PC-9 (cell line): ENCODE measurements around the gene KRTAP9-9. TPM values are rescaled to one million over a fixed set of nuclear protein-coding genes. Genes with fewer than 3 reads are reported as not detected.
"Not testable (repeated sequence)": the region's sequence is repeated elsewhere in the genome, so short reads cannot be mapped to it uniquely, and the experiment has no call there.

Experiments
- BruUV-seq: library from RNA; stranded (reverse); fragments of 400-500 nt; replicated peaks from 2 replicates; lab custom pipeline; 2021; lab: Mats Ljungman, UMichigan
- CTCF ChIA-PET: fragments of 300-600 bp; sonication (Branson Sonifier 250); formaldehyde crosslinking; loops from one replicate; lab custom pipeline; 2022; ENCODE audit warnings: antibody characterized with exemption; lab: Charles Lee
- POLR2A ChIA-PET: fragments of 300-600 bp; sonication (Branson Sonifier 250); formaldehyde crosslinking; loops from one replicate; lab custom pipeline; 2022; ENCODE audit warnings: antibody characterized with exemption; ENCODE audit not compliant: unreplicated experiment; lab: Charles Lee
- DNase-seq, 2 experiments: peaks; one replicate each; pipeline versions ENCODE4 v3.0.0 to v3.0.0-alpha.2; 2015 to 2022; ENCODE audit warnings: mixed read lengths in 1 of 2
- H2AFZ ChIP-seq: fragments of 200-600 bp; sonication (generic); 2 replicates; pipeline ENCODE4 v1.8.1; 2017; ENCODE audit warnings: antibody characterized with exemption
- H3F3A ChIP-seq: fragments of 200-600 bp; sonication (generic); 2 replicates; pipeline ENCODE4 v1.8.1; 2017; ENCODE audit warnings: antibody characterized with exemption, mild to moderate bottlenecking, low read depth; ENCODE audit not compliant: insufficient read depth
- H3K27ac ChIP-seq: fragments of 200-600 bp; sonication (generic); 2 replicates; pipeline ENCODE4 v1.6.1; 2016; ENCODE audit warnings: mixed run types
- H3K27me3 ChIP-seq: fragments of 200-600 bp; sonication (generic); 2 replicates; pipeline ENCODE4 v1.6.1; 2016; ENCODE audit warnings: low read depth, mixed run types; ENCODE audit not compliant: insufficient read depth
- H3K36me3 ChIP-seq: fragments of 200-600 bp; sonication (generic); 2 replicates; pipeline ENCODE4 v1.6.1; 2016; ENCODE audit warnings: low read depth, mixed run types
- H3K4me1 ChIP-seq: fragments of 200-600 bp; sonication (generic); replicated peaks from 2 replicates; pipeline ENCODE4 v1.6.1; 2016; ENCODE audit warnings: mixed run types; ENCODE audit not compliant: insufficient read depth
- H3K4me2 ChIP-seq: fragments of 200-600 bp; sonication (generic); 2 replicates; pipeline ENCODE4 v1.6.1; 2017; ENCODE audit warnings: mixed run types
- H3K4me3 ChIP-seq: fragments of 200-600 bp; sonication (generic); 2 replicates; pipeline ENCODE4 v1.6.1; 2016; ENCODE audit warnings: mixed run types
- H3K79me2 ChIP-seq: fragments of 200-600 bp; sonication (generic); 2 replicates; pipeline ENCODE4 v1.6.1; 2017; ENCODE audit warnings: low read depth, mixed run types
- H3K9me2 ChIP-seq: fragments of 200-600 bp; sonication (generic); 2 replicates; pipeline ENCODE4 v1.8.1; 2017; ENCODE audit warnings: mild to moderate bottlenecking; ENCODE audit not compliant: insufficient read depth
- H3K9me3 ChIP-seq: fragments of 200-600 bp; sonication (generic); 2 replicates; pipeline ENCODE4 v1.8.1; 2016; ENCODE audit warnings: low read depth; ENCODE audit not compliant: insufficient read depth
- H4K20me1 ChIP-seq: fragments of 200-600 bp; sonication (generic); 2 replicates; pipeline ENCODE4 v1.8.1; 2017; ENCODE audit not compliant: insufficient read depth
- EZH2 ChIP-seq: fragments of 200-600 bp; sonication (generic); IDR thresholded peaks from 2 replicates; pipeline ENCODE4 v1.8.0; 2017; ENCODE audit warnings: antibody characterized with exemption, low read depth
- intact Hi-C: fragments of 100-400 bp; cut with micrococcal nuclease; formaldehyde crosslinking; loops from one replicate; pipeline ENCODE4 v1.10.0; 2022; ENCODE audit not compliant: unreplicated experiment
- total RNA-seq: library from RNA; stranded (reverse); gene quantifications from 2 replicates; pipeline ENCODE4 v1.2.3, GENCODE V29; 2021
- TF ChIP-seq, protein P1 (sequence below): fragments of 200-600 bp; sonication (generic); conservative IDR thresholded peaks from 2 replicates; pipeline ENCODE4 v1.6.1; 2017; ENCODE audit warnings: mixed run types, antibody characterized with exemption, mild to moderate bottlenecking, moderate library complexity

KRTAP9-9 gene
- total RNA-seq, 1 experiment from 2014 or later = not detected

GRCh38 chr17:41215681-41216080 is 39.5 kb upstream of the KRTAP9-9 start:
- Histone ChIP-seq H2AFZ (no peak overlapping the region), H3K4me2 (no peak overlapping the region), H3K4me1 (peaks cover 33% of the 10 kb centered on the region), H3K27ac (no peak overlapping the region), H3K79me2 (no peaks in the 10 kb centered on the region), H3K36me3 (no peaks in the 10 kb centered on the region), H3K27me3 (no peaks in the 10 kb centered on the region), H3K4me3 (no peak overlapping the region), H4K20me1 (no peaks in the 10 kb centered on the region), H3K9me3 (peaks cover 3% of the 10 kb centered on the region; the same call in 1 of the 2 replicates), H3F3A (peaks cover 27% of the 10 kb centered on the region), H3K9me2 (no peaks in the 10 kb centered on the region)
- intact Hi-C loops = no loop called here
- BruUV-seq = no TSS peak
- ChIA-PET POLR2A (no interaction called here), CTCF (no interaction called here)
- TF ChIP-seq, protein P1, sequence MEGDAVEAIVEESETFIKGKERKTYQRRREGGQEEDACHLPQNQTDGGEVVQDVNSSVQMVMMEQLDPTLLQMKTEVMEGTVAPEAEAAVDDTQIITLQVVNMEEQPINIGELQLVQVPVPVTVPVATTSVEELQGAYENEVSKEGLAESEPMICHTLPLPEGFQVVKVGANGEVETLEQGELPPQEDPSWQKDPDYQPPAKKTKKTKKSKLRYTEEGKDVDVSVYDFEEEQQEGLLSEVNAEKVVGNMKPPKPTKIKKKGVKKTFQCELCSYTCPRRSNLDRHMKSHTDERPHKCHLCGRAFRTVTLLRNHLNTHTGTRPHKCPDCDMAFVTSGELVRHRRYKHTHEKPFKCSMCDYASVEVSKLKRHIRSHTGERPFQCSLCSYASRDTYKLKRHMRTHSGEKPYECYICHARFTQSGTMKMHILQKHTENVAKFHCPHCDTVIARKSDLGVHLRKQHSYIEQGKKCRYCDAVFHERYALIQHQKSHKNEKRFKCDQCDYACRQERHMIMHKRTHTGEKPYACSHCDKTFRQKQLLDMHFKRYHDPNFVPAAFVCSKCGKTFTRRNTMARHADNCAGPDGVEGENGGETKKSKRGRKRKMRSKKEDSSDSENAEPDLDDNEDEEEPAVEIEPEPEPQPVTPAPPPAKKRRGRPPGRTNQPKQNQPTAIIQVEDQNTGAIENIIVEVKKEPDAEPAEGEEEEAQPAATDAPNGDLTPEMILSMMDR = no peak
- TF ChIP-seq EZH2 = no peak
- no peak for DNase-seq

DNA sequence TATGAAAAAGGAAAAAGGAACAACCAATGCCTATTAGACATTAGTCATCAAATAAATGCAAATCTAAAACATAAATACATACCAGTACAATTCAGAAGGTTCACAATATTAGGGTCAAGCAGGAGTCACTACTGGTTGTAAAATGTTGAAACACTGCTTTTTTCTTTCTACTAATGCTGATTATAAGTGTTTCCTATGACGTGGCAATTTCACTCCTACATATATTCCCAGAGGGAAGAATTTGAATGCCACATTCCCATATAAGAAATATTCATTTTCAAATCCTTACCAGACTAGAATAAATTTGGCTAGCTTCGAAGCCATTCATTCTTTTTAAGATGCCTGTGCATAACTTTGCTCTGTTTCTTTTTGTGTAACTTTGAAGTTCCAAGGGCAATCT is 31.4 kb upstream of the KRTAP9-9 start:
- Histone ChIP-seq H3F3A (no peaks in the 10 kb centered on the region), H3K27me3 (no peaks in the 10 kb centered on the region), H3K4me3 (no peak overlapping the region), H3K79me2 (no peaks in the 10 kb centered on the region), H4K20me1 (no peaks in the 10 kb centered on the region), H3K9me2 (no peaks in the 10 kb centered on the region; the same call in 1 of the 2 replicates), H3K4me2 (no peak overlapping the region), H3K36me3 (no peaks in the 10 kb centered on the region), H3K27ac (no peak overlapping the region), H3K9me3 (no peaks in the 10 kb centered on the region), H2AFZ (no peak overlapping the region), H3K4me1 (no peaks in the 10 kb centered on the region)
- no peak for DNase-seq
- ChIA-PET POLR2A (no interaction called here), CTCF (interaction anchor here (0.6 kb wide), 1 partner anchor 124 kb away, joined by 4 read pairs; no protein-coding TSS in a partner anchor)
- TF ChIP-seq EZH2 = no peak
- TF ChIP-seq, protein P1 = no peak
- no TSS peak for BruUV-seq
- intact Hi-C loops = no loop called here

DNA sequence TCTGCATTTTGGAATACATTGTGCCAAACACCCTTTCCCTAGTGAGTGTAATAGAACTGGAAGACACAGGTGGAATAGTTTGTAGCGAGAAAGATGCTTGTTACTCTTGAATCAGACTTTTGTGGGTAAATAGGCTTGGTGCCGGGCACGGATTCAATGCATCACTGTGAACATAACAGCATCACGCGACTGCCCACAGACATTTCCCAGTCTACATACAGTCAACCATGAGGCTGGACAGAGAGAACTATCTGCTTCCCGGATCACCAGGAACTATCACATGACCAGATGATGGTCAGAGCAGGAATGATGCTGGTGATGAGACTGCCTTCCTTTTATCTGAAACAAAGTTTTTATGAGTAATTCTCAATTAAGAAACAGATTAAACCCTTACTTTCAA is 29.1 kb upstream of the KRTAP9-9 start:
- Histone ChIP-seq H3K27ac (no peak overlapping the region), H3F3A (no peaks in the 10 kb centered on the region), H3K9me2 (no peaks in the 10 kb centered on the region; the same call in 1 of the 2 replicates), H3K4me2 (no peak overlapping the region), H3K36me3 (no peaks in the 10 kb centered on the region), H3K4me3 (no peak overlapping the region), H2AFZ (no peak overlapping the region), H3K27me3 (no peaks in the 10 kb centered on the region), H3K9me3 (no peaks in the 10 kb centered on the region), H3K79me2 (no peaks in the 10 kb centered on the region), H3K4me1 (no peaks in the 10 kb centered on the region), H4K20me1 (no peaks in the 10 kb centered on the region)
- DNase-seq = no peak
- TF ChIP-seq, protein P1 = no peak
- TF ChIP-seq EZH2 = no peak
- BruUV-seq = no TSS peak
- ChIA-PET CTCF (no interaction called here), POLR2A (no interaction called here)
- intact Hi-C loops = no loop called here

DNA sequence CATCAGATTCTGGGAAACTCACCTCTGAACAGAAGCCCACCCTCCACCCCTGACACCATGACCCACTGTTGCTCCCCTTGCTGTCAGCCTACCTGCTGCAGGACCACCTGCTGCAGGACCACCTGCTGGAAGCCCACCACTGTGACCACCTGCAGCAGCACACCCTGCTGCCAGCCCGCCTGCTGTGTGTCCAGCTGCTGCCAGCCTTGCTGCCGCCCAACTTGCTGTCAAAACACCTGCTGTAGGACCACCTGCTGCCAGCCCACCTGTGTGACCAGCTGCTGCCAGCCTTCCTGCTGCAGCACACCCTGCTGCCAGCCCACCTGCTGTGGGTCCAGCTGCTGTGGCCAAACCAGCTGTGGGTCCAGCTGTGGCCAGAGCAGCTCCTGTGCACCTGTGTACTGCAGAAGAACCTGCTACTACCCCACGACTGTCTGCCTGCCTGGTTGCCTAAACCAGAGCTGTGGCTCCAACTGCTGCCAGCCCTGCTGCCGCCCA is 28.5 kb upstream of the KRTAP9-9 start, which contains the start of gene KRTAP9-2:
TSS of gene KRTAP9-2 (plus strand) at position 51 of the 498 bp plus-strand sequence. CDS start at position 58, 7 bp downstream.
- H3K4me1 ChIP-seq, H3K36me3 ChIP-seq, H3K79me2 ChIP-seq, intact Hi-C loops, H3K4me2 ChIP-seq, POLR2A ChIA-PET, H3K9me3 ChIP-seq, H3K4me3 ChIP-seq, H2AFZ ChIP-seq, H3K27ac ChIP-seq, BruUV-seq, H4K20me1 ChIP-seq, H3K27me3 ChIP-seq, H3K9me2 ChIP-seq, H3F3A ChIP-seq, DNase-seq, CTCF ChIA-PET: not testable (repeated sequence)
